HepG2 (cell line): Measurements from ENCODE around the gene CCL2. TPM values are rescaled to one million over a fixed set of nuclear protein-coding genes. Genes with fewer than 3 reads are reported as not detected.

Experiments used
- ATAC-seq: fragments of 200-7000 bp; cut with Tn5 transposase; 3 replicates; pipeline ENCODE4 v1.9.1; 2020; ENCODE audit warnings: mild to moderate bottlenecking, moderate library complexity
- BruUV-seq: library from RNA; stranded (reverse); fragments of 400-500 nt; replicated peaks from 2 replicates; lab custom pipeline; 2021; lab: Mats Ljungman, UMichigan
- CTCF ChIA-PET: fragments of 300-600 bp; formaldehyde crosslinking; extraction: SDS; loops from one replicate; lab custom pipeline; 2021; ENCODE audit warnings: low total read pairs, inconsistent platforms, low intra/inter-chr PET ratio; lab: Yijun Ruan, JAX
- POLR2A ChIA-PET: fragments of 350-600 bp; sonication (Branson Sonifier 250); formaldehyde crosslinking; loops from one replicate; lab custom pipeline; 2020; ENCODE audit warnings: antibody characterized with exemption, inconsistent platforms; lab: Yijun Ruan, JAX
- DNase-seq: peaks from one replicate; pipeline ENCODE4 v3.0.0-alpha.2; 2015; ENCODE audit warnings: low spot score
- FAIRE-seq: peaks from 3 replicates; lab custom pipeline; 2011; peaks lifted over from hg19 to GRCh38; lab: Jason Lieb, UNC
- H2AFZ ChIP-seq: one replicate; pipeline ENCODE4 v1.6.1; 2011; ENCODE audit warnings: low read length, inconsistent platforms
- H3K27ac ChIP-seq: fragments of 300-600 bp; 3 replicates; pipeline ENCODE4 v1.8.0; 2011; ENCODE audit warnings: mixed run types, mild to moderate bottlenecking, mixed read lengths, low read length, inconsistent platforms; ENCODE audit not compliant: insufficient read depth; ENCODE audit errors: extremely low read length
- H3K27me3 ChIP-seq, 2 experiments: fragments of 200-600 bp in 1 of 2; 2 replicates in 1 of 2; 3 replicates in 1 of 2; pipeline versions ENCODE4 v1.6.0 to v1.8.0; 2011; ENCODE audit warnings: low read length in 2 of 2, mild to moderate bottlenecking in 2 of 2, moderate library complexity in 2 of 2, inconsistent platforms in 1 of 2; ENCODE audit not compliant: insufficient read depth in 2 of 2, control insufficient read depth in 1 of 2
- H3K36me3 ChIP-seq, 2 experiments: fragments of 200-600 bp in 1 of 2; replicated peaks in 1 of 2; 2 replicates in 1 of 2; 3 replicates in 1 of 2; pipeline versions ENCODE4 v1.5.1 to v1.8.0; 2011; ENCODE audit warnings: low read length in 2 of 2, inconsistent platforms in 1 of 2; ENCODE audit not compliant: insufficient read depth in 2 of 2, control insufficient read depth in 1 of 2
- H3K4me1 ChIP-seq: 2 replicates; pipeline ENCODE4 v1.5.1; 2012; ENCODE audit warnings: low read length, inconsistent platforms; ENCODE audit not compliant: insufficient read depth
- H3K4me2 ChIP-seq: 2 replicates; pipeline ENCODE4 v1.6.0; 2011; ENCODE audit warnings: low read depth, low read length, inconsistent platforms
- H3K4me3 ChIP-seq, 3 experiments: fragments of 200-600 bp in 1 of 3; sonication (generic), shearing (Covaris generic) in 1 of 3; replicated peaks in 1 of 3; 2 replicates each; pipeline ENCODE4 v1.5.1; 2011 to 2016; ENCODE audit warnings: low read length in 3 of 3, inconsistent platforms in 2 of 3, low read depth in 2 of 3, mild to moderate bottlenecking in 2 of 3, control low read depth in 1 of 3, mixed read lengths in 1 of 3; ENCODE audit not compliant: insufficient read depth in 1 of 3
- H3K79me2 ChIP-seq: one replicate; pipeline ENCODE4 v1.6.1; 2011; ENCODE audit warnings: low read length, inconsistent platforms; ENCODE audit not compliant: insufficient read depth
- H3K9ac ChIP-seq: 2 replicates; pipeline ENCODE4 v1.6.0; 2011; ENCODE audit warnings: mild to moderate bottlenecking, low read depth, low read length, inconsistent platforms; ENCODE audit not compliant: insufficient read depth
- H3K9me3 ChIP-seq: 2 replicates; pipeline ENCODE4 v1.5.1; 2012; ENCODE audit warnings: mild to moderate bottlenecking, low read length
- H4K20me1 ChIP-seq: 2 replicates; pipeline ENCODE4 v1.6.0; 2011; ENCODE audit warnings: inconsistent platforms, mild to moderate bottlenecking, low read length, moderate library complexity; ENCODE audit not compliant: insufficient read depth
- EZH2 ChIP-seq: conservative IDR thresholded peaks from 2 replicates; pipeline ENCODE4 v1.6.1; 2012; ENCODE audit warnings: mild to moderate bottlenecking, low read depth, low read length, moderate library complexity
- GPN1 ChIP-seq: sonication (generic); formaldehyde crosslinking; IDR thresholded peaks from 2 replicates; pipeline ENCODE4 v1.5.1; 2020; ENCODE audit warnings: missing genetic modification reagents, borderline replicate concordance
- ZHX2 ChIP-seq, 2 experiments: sonication (generic) in 1 of 2; formaldehyde crosslinking in 1 of 2; IDR thresholded peaks; 2 replicates each; pipeline versions ENCODE4 v1.6.1 to v1.9.0; 2014 to 2022; ENCODE audit warnings: antibody characterized with exemption in 1 of 2, borderline replicate concordance in 1 of 2, inconsistent platforms in 1 of 2, low read depth in 1 of 2, missing genetic modification reagents in 1 of 2
- ZNF274 ChIP-seq: sonication (generic); formaldehyde crosslinking; IDR thresholded peaks from 2 replicates; pipeline ENCODE4 v1.5.1; 2020; ENCODE audit warnings: mild to moderate bottlenecking, missing genetic modification reagents
- ZNF354B ChIP-seq: sonication (generic); formaldehyde crosslinking; IDR thresholded peaks from 2 replicates; pipeline ENCODE4 v1.8.0; 2022; ENCODE audit warnings: mild to moderate bottlenecking, missing genetic modification reagents
- ZNF451 ChIP-seq: sonication (generic); formaldehyde crosslinking; IDR thresholded peaks from 2 replicates; pipeline ENCODE4 v1.5.0; 2020; ENCODE audit warnings: mild to moderate bottlenecking, missing genetic modification reagents
- WGBS: methylation state at CpG from one replicate; pipeline ENCODE4 v1.1.6; 2017; ENCODE audit warnings: low lambda C conversion rate; 5-methylcytosine and 5-hydroxymethylcytosine counted together
- in situ Hi-C: cut with HindIII; loops from 2 replicates; pipeline ENCODE4 v1.10.0; 2017; ENCODE audit warnings: low pct_unique_long_range_greater_than_20kb; ENCODE audit not compliant: extremely low pct_ligation_motif_present
- intact Hi-C: fragments of 100-400 bp; cut with micrococcal nuclease; formaldehyde crosslinking; loops from one replicate; pipeline ENCODE4 v1.10.0; 2022; ENCODE audit not compliant: unreplicated experiment
- polyA plus RNA-seq, 8 experiments: library from polyadenylated mRNA; depleted of rRNA in 3 of 8; stranded (reverse) in 7 of 8; unstranded in 1 of 8; fragments of >200 nt; fragmentation: Illumina TruSeq in 4 of 8; extraction: Trizol in 4 of 8; gene quantifications; 2 replicates each; pipeline versions ENCODE4 v1.2.1 to v1.2.3, GENCODE V29; 2011 to 2016; ENCODE audit warnings: low read depth in 4 of 8, missing spikeins in 1 of 8, mixed read lengths in 1 of 8; ENCODE audit not compliant: insufficient read depth in 1 of 8
- total RNA-seq, 5 experiments: library from RNA; depleted of rRNA; stranded (reverse); fragments of >200 nt; fragmentation: Illumina TruSeq; extraction: Trizol; gene quantifications; 2 replicates each; pipeline ENCODE4 v1.2.3, GENCODE V29; 2016; ENCODE audit warnings: low read depth in 1 of 5
- TF ChIP-seq, protein P1 (sequence below): sonication (generic); formaldehyde crosslinking; IDR thresholded peaks from 2 replicates; pipeline ENCODE4 v1.4.0; 2020; ENCODE audit warnings: missing genetic modification reagents

Gene CCL2
- total and polyA plus RNA-seq, 2 of the 13 experiments (the other 11 are each of a cell fraction or from before 2014, with no cell fraction given), result not detected

DNA sequence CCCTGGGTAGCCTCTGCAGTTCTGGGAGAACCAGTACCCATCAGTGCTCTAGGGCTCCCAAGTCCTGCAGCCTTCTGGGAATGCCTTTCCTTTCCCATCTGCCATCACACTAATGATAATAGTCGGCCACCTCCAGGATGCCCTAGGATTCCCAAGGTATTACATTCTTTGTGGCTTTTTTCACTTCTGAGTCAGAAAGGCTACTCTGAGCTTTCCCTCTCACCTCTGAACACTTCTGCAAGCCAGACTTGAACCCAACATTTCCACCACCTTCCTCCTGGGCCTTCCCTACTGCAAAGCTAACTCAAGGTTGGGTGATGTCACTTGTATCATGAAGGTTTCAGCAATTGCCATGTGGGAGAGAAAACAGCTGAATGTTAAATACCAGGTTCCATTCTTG lies 49.7 kb upstream of the CCL2 start:
- no peak for DNase-seq
- POLR2A ChIA-PET, result no interaction called here
- intact Hi-C loops, result no loop called here

More for the DNA sequence above, 49.7 kb upstream of the CCL2 start:
- TF ChIP-seq ZNF451 (CRISPR knock-in tag) (no peak), GPN1 (no peak), ZHX2 (IDR thresholded peaks at IDR 0.05; ENCODE audit: low read depth) (no peak), ZHX2 (CRISPR knock-in tag; IDR thresholded peaks at IDR 0.05; ENCODE audit: borderline replicate concordance) (no peak), ZNF274 (CRISPR knock-in tag) (no peak), EZH2 (no peak), ZNF354B (CRISPR knock-in tag) (no peak)
- TF ChIP-seq, protein P1, sequence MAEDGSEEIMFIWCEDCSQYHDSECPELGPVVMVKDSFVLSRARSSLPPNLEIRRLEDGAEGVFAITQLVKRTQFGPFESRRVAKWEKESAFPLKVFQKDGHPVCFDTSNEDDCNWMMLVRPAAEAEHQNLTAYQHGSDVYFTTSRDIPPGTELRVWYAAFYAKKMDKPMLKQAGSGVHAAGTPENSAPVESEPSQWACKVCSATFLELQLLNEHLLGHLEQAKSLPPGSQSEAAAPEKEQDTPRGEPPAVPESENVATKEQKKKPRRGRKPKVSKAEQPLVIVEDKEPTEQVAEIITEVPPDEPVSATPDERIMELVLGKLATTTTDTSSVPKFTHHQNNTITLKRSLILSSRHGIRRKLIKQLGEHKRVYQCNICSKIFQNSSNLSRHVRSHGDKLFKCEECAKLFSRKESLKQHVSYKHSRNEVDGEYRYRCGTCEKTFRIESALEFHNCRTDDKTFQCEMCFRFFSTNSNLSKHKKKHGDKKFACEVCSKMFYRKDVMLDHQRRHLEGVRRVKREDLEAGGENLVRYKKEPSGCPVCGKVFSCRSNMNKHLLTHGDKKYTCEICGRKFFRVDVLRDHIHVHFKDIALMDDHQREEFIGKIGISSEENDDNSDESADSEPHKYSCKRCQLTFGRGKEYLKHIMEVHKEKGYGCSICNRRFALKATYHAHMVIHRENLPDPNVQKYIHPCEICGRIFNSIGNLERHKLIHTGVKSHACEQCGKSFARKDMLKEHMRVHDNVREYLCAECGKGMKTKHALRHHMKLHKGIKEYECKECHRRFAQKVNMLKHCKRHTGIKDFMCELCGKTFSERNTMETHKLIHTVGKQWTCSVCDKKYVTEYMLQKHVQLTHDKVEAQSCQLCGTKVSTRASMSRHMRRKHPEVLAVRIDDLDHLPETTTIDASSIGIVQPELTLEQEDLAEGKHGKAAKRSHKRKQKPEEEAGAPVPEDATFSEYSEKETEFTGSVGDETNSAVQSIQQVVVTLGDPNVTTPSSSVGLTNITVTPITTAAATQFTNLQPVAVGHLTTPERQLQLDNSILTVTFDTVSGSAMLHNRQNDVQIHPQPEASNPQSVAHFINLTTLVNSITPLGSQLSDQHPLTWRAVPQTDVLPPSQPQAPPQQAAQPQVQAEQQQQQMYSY (CRISPR knock-in tag), result no peak
- H3K4me3 ChIP-seq, result no peak overlapping the region
- ATAC-seq, result no peak
- no peaks in the 10 kb centered on the region for H3K27me3 ChIP-seq
- FAIRE-seq, result no peak
- in situ Hi-C loops, result no loop called here
- H3K27ac ChIP-seq, result no peak overlapping the region
- H3K36me3 ChIP-seq, result no peaks in the 10 kb centered on the region
- no peak overlapping the region for H3K9ac ChIP-seq
- no peaks in the 10 kb centered on the region for H4K20me1 ChIP-seq
- no peaks in the 10 kb centered on the region for H3K79me2 ChIP-seq
- no peak overlapping the region for H3K4me2 ChIP-seq
- CTCF ChIA-PET, result no interaction called here
- no peaks in the 10 kb centered on the region for H3K4me1 ChIP-seq
- BruUV-seq, result no TSS peak
- WGBS, result 0% methylated on average over 1 of the region's 1 CpG
- H3K9me3 ChIP-seq, result no peaks in the 10 kb centered on the region
- H2AFZ ChIP-seq, result no peak overlapping the region
